HL-60 (cell line): ENCODE results near the gene MVP.
A peak's percentile ranks its signal among the peaks of the same experiment; 100 is the strongest.

Experiments used
- DNase-seq, 2 experiments: peaks; one replicate each; pipeline ENCODE4 v3.0.0-alpha.2; 2010 to 2020; ENCODE audit warnings: low read depth in 1 of 2, low spot score in 1 of 2
- H3K27ac ChIP-seq: fragments of 250-450 bp; sonication (Bioruptor Pico); replicated peaks from 2 replicates; pipeline ENCODE4 v1.5.1; 2020; ENCODE audit warnings: mild to moderate bottlenecking, moderate library complexity
- H3K27me3 ChIP-seq: fragments of 250-450 bp; sonication (Bioruptor Pico); 2 replicates; pipeline ENCODE4 v1.5.1; 2021; ENCODE audit warnings: mild to moderate bottlenecking, moderate library complexity; ENCODE audit not compliant: insufficient read depth, poor library complexity, severe bottlenecking
- H3K4me3 ChIP-seq: replicated peaks from 2 replicates; pipeline ENCODE4 v1.5.1; 2011; ENCODE audit warnings: mild to moderate bottlenecking, control low read depth, low read length; ENCODE audit not compliant: insufficient read depth
- CTCF ChIP-seq: IDR thresholded peaks from one replicate; pipeline ENCODE4 v1.5.1; 2011; ENCODE audit warnings: low read length, control low read depth, inconsistent platforms; ENCODE audit not compliant: insufficient read depth
- GABPA ChIP-seq: IDR thresholded peaks from 2 replicates; pipeline ENCODE4 v1.6.1; 2012; ENCODE audit warnings: low read depth
- POLR2AphosphoS5 ChIP-seq: IDR thresholded peaks from 2 replicates; pipeline ENCODE4 v1.6.1; 2012; ENCODE audit warnings: low read depth
- REST ChIP-seq: IDR thresholded peaks from 2 replicates; pipeline ENCODE4 v1.6.1; 2012; ENCODE audit warnings: low read depth; ENCODE audit not compliant: insufficient replicate concordance
- SPI1 ChIP-seq: IDR thresholded peaks from 2 replicates; pipeline ENCODE4 v1.6.1; 2012; ENCODE audit warnings: low read depth, mild to moderate bottlenecking, borderline replicate concordance

MVP gene

GRCh38 chr16:29811170-29811895 lies 8.9 kb upstream of the MVP start:
- no peak overlapping the region for H3K27ac ChIP-seq
- no peak for TF ChIP-seq CTCF
- no peak for TF ChIP-seq REST
- peak; percentile 91 for TF ChIP-seq POLR2AphosphoS5
- TF ChIP-seq SPI1: no peak
- no peak for TF ChIP-seq GABPA

GRCh38 chr16:29811896-29812665 lies 8.2 kb upstream of the MVP start, which contains the start of gene PRRT2:
Gene PRRT2, plus strand, starts transcription at chr16:29812193. Its CDS starts 862 bp downstream, at chr16:29813055.
- Histone ChIP-seq H3K27ac (no peak within 1 kb of the TSS), H3K27me3 (no peaks in the 10 kb centered on the region), H3K4me3 (peak within 1 kb of the TSS; percentile 9; the same call in 1 of the 2 replicates)
- TF ChIP-seq GABPA (no peak), SPI1 (no peak), REST (no peak), CTCF (no peak), POLR2AphosphoS5 (no peak)
- DNase-seq: no peak

More at GRCh38 chr16:29811170-29811895, 8.9 kb upstream of the MVP start:
- Histone ChIP-seq H3K4me3 (peak overlapping the region; percentile 9; the same call in 1 of the 2 replicates), H3K27me3 (no peaks in the 10 kb centered on the region)
- peak; percentile 56 to 89 for DNase-seq

- Histone ChIP-seq H3K27ac (no peak overlapping the region), H3K4me3 (no peak overlapping the region), H3K27me3 (no peaks in the 10 kb centered on the region)
- TF ChIP-seq GABPA: no peak
- TF ChIP-seq CTCF: no peak
- no peak for TF ChIP-seq SPI1
- TF ChIP-seq POLR2AphosphoS5: no peak
- TF ChIP-seq REST: no peak
- DNase-seq: no peak
Measured at GRCh38 chr16:29812754-29813643, 7.3 kb upstream of the MVP start.
